Upper lobe of left lung (tissue), 4 donors: ENCODE measurements around the gene PCGF1.

ENCODE experiments used
- EP300 ChIP-seq, 4 donors: sonication (generic); formaldehyde crosslinking; IDR thresholded peaks; one replicate each; pipeline ENCODE4 v1.5.1; 2017; ENCODE audit warnings: antibody characterized with exemption in 4 of 4, control low read depth in 2 of 4
- POLR2A ChIP-seq, 4 donors: fragments of 450-650 bp; IDR thresholded peaks; one replicate each; pipeline ENCODE4 v1.5.1; 2016 to 2017; ENCODE audit warnings: antibody characterized with exemption in 4 of 4, mild to moderate bottlenecking in 2 of 4
- POLR2AphosphoS5 ChIP-seq, 2 donors: sonication (generic); formaldehyde crosslinking; IDR thresholded peaks; one replicate each; pipeline ENCODE4 v1.5.1; 2017; ENCODE audit warnings: antibody characterized with exemption in 2 of 2
- TF ChIP-seq, protein P1 (sequence below), 6 experiments: fragments of 450-650 bp in 4 of 6; fragments of 200-600 bp in 2 of 6; sonication (generic) in 2 of 6; IDR thresholded peaks; one replicate each; pipeline ENCODE4 v1.5.1; 2016 to 2019; ENCODE audit warnings: antibody characterized with exemption in 6 of 6

DNA sequence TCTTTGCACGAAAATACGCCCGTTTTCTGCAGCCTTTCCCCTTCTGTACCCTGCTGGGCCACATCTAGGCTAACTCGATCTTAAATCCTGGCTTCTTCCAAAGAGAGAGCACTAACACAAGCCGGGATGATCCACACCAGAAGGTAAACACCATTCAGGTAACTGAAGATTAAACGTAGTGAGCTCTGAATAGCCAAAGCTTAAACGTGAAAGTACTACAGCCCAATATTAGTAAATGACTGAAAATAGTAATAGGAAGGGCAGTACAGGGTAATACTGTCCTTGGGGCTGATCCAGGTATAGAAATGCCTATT is 34.6 kb downstream of the PCGF1 start:
- TF ChIP-seq, protein P1, sequence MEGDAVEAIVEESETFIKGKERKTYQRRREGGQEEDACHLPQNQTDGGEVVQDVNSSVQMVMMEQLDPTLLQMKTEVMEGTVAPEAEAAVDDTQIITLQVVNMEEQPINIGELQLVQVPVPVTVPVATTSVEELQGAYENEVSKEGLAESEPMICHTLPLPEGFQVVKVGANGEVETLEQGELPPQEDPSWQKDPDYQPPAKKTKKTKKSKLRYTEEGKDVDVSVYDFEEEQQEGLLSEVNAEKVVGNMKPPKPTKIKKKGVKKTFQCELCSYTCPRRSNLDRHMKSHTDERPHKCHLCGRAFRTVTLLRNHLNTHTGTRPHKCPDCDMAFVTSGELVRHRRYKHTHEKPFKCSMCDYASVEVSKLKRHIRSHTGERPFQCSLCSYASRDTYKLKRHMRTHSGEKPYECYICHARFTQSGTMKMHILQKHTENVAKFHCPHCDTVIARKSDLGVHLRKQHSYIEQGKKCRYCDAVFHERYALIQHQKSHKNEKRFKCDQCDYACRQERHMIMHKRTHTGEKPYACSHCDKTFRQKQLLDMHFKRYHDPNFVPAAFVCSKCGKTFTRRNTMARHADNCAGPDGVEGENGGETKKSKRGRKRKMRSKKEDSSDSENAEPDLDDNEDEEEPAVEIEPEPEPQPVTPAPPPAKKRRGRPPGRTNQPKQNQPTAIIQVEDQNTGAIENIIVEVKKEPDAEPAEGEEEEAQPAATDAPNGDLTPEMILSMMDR (IDR thresholded peaks at IDR 0.05): no peak
- no peak for TF ChIP-seq POLR2A (IDR thresholded peaks at IDR 0.05)
- TF ChIP-seq POLR2AphosphoS5 (IDR thresholded peaks at IDR 0.05): no peak
- no peak for TF ChIP-seq EP300 (IDR thresholded peaks at IDR 0.05)
